HG03354 (cell line): ENCODE results near the gene SPRN.

Source experiments
- ATAC-seq: cut with Tn5 transposase; IDR thresholded peaks from one replicate; pipeline ENCODE4 v1.9.1; 2021; ENCODE audit warnings: mild to moderate bottlenecking; ENCODE audit not compliant: unreplicated experiment, poor library complexity, severe bottlenecking

The SPRN gene

GRCh38 chr10:133373174-133374090 lies 51.0 kb downstream of the SPRN start, which contains the start of gene ECHS1:
Gene ECHS1, minus strand, starts transcription at chr10:133373354. Its CDS starts 21 bp downstream, at chr10:133373333.
- peak; percentile 98 for ATAC-seq

DNA sequence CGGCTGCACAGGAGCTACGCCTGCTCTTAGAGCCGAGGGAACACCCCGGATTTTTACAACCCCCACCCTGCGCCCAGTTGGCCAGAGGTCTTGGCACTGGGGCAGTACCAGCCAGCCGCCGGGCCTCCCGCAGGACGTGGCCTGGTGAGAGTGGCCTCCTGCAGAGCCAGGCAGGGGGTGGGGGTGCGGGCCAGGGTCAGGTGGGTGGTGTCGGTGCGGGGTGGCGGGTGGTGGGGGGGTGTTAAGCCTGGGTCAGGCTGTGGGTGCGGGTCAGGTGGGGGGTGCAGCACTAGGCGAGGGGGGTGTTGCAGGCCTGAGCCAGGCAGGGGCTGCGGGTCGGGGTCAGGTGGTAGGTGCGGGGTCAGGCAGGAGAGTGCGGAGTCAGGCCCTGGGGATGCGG lies 51.9 kb downstream of the SPRN start:
- no peak for ATAC-seq
